Upper lobe of left lung (tissue), 6 donors: Measurements from ENCODE around the gene GORASP2. TPM values are rescaled to one million over a fixed set of nuclear protein-coding genes. Genes with fewer than 3 reads are reported as not detected.

Experiments
- ATAC-seq, 2 donors: fragments of 200-7000 bp; cut with Tn5 transposase; one replicate each; pipeline ENCODE4 v1.9.1; 2022; ENCODE audit warnings: mild to moderate bottlenecking in 2 of 2, moderate library complexity in 2 of 2; ENCODE audit not compliant: low FRiP score in 2 of 2
- DNase-seq, 2 donors: peaks; one replicate each; pipeline ENCODE4 v3.0.0-alpha.2; 2019 to 2020
- H3K27ac ChIP-seq, 4 donors: fragments of 200-600 bp; sonication (generic); one replicate each; pipeline ENCODE4 v1.5.1; 2016 to 2019
- H3K27me3 ChIP-seq, 4 donors: fragments of 200-600 bp; sonication (generic); one replicate each; pipeline ENCODE4 v1.5.1; 2017 to 2019
- H3K36me3 ChIP-seq, 4 donors: fragments of 200-600 bp; sonication (generic); one replicate each; pipeline ENCODE4 v1.5.1; 2016 to 2019
- H3K4me1 ChIP-seq, 4 donors: fragments of 200-600 bp; sonication (generic); one replicate each; pipeline ENCODE4 v1.5.1; 2018 to 2019
- H3K4me3 ChIP-seq, 4 donors: fragments of 200-600 bp; sonication (generic); one replicate each; pipeline ENCODE4 v1.5.1; 2017 to 2019; ENCODE audit warnings: mild to moderate bottlenecking in 2 of 4, moderate library complexity in 1 of 4
- H3K9me3 ChIP-seq, 4 donors: fragments of 200-600 bp; sonication (generic); one replicate each; pipeline ENCODE4 v1.5.1; 2018 to 2019
- CTCF ChIP-seq, 6 experiments: fragments of 450-650 bp in 4 of 6; fragments of 200-600 bp in 2 of 6; sonication (generic) in 2 of 6; IDR thresholded peaks; one replicate each; pipeline ENCODE4 v1.5.1; 2016 to 2019; ENCODE audit warnings: antibody characterized with exemption in 6 of 6
- EP300 ChIP-seq, 4 donors: sonication (generic); formaldehyde crosslinking; IDR thresholded peaks; one replicate each; pipeline ENCODE4 v1.5.1; 2017; ENCODE audit warnings: antibody characterized with exemption in 4 of 4, control low read depth in 2 of 4
- POLR2A ChIP-seq, 4 donors: fragments of 450-650 bp; IDR thresholded peaks; one replicate each; pipeline ENCODE4 v1.5.1; 2016 to 2017; ENCODE audit warnings: antibody characterized with exemption in 4 of 4, mild to moderate bottlenecking in 2 of 4
- POLR2AphosphoS5 ChIP-seq, 2 donors: sonication (generic); formaldehyde crosslinking; IDR thresholded peaks; one replicate each; pipeline ENCODE4 v1.5.1; 2017; ENCODE audit warnings: antibody characterized with exemption in 2 of 2
- WGBS, 2 donors: methylation state at CpG; one replicate each; pipeline ENCODE4 v1.1.5; 2017 to 2018; 5-methylcytosine and 5-hydroxymethylcytosine counted together
- total RNA-seq, 6 donors: library from RNA; depleted of rRNA in 4 of 6; stranded (reverse); fragments of >200 nt in 4 of 6; gene quantifications; one replicate each; pipeline versions ENCODE4 v1.1.0 to v1.2.1, GENCODE V29; 2016 to 2021
- donor health status: DM: no; HTN: no; CAD: no; lungs with moderate emphysema.
- donor health status: DM: no; HTN: yes; CAD: no; lungs with severe emphysema.

GORASP2 gene
- total RNA-seq, 6 donors from 2014 or later = 14.7 to 80.7 (median 59.5) TPM

GRCh38 chr2:170943041-170943440, 14.0 kb downstream of the GORASP2 start:
- Histone ChIP-seq H3K27me3 (no peaks in the 10 kb centered on the region), H3K4me1 (peaks cover 0 to 23% (median 7%) of the 10 kb centered on the region in 4 donors), H3K36me3 (no peaks in the 10 kb centered on the region), H3K9me3 (no peaks in the 10 kb centered on the region), H3K4me3 (no peak overlapping the region), H3K27ac (no peak overlapping the region)
- no peak for ATAC-seq
- TF ChIP-seq POLR2AphosphoS5 (IDR thresholded peaks at IDR 0.05) (no peak), EP300 (IDR thresholded peaks at IDR 0.05) (no peak), POLR2A (IDR thresholded peaks at IDR 0.05) (no peak), CTCF (IDR thresholded peaks at IDR 0.05) (no peak)
- WGBS, 2 donors = 94 to 95% methylated on average over 1 of the region's 1 CpG
- no peak for DNase-seq

GRCh38 chr2:170943596-170943995, 14.5 kb downstream of the GORASP2 start:
- TF ChIP-seq CTCF (IDR thresholded peaks at IDR 0.05) (no peak), POLR2AphosphoS5 (IDR thresholded peaks at IDR 0.05) (no peak), EP300 (IDR thresholded peaks at IDR 0.05) (no peak), POLR2A (IDR thresholded peaks at IDR 0.05) (no peak)
- Histone ChIP-seq H3K4me1 (peaks cover 0 to 22% (median 7%) of the 10 kb centered on the region in 4 donors), H3K27ac (no peak overlapping the region), H3K9me3 (no peaks in the 10 kb centered on the region), H3K4me3 (no peak overlapping the region), H3K36me3 (no peaks in the 10 kb centered on the region), H3K27me3 (no peaks in the 10 kb centered on the region)
- 78 to 90% methylated on average over 6 of the region's 6 CpGs for WGBS, 2 donors
- ATAC-seq = no peak
- no peak for DNase-seq

- Histone ChIP-seq H3K4me1 (peaks cover 0 to 12% (median 5%) of the 10 kb centered on the region in 4 donors), H3K36me3 (peaks cover 0 to 4% (median 2%) of the 10 kb centered on the region in 4 donors), H3K27ac (no peak overlapping the region), H3K4me3 (no peak overlapping the region), H3K27me3 (no peaks in the 10 kb centered on the region), H3K9me3 (no peaks in the 10 kb centered on the region)
- no peak for TF ChIP-seq EP300 (IDR thresholded peaks at IDR 0.05)
- no peak for TF ChIP-seq POLR2A (IDR thresholded peaks at IDR 0.05)
- no peak for TF ChIP-seq POLR2AphosphoS5 (IDR thresholded peaks at IDR 0.05)
- no peak for TF ChIP-seq CTCF (IDR thresholded peaks at IDR 0.05)
- ATAC-seq (no peak), DNase-seq (no peak)
- 95 to 100% methylated on average over 1 of the region's 1 CpG for WGBS, 2 donors
Measured at GRCh38 chr2:170944545-170944944, 15.5 kb downstream of the GORASP2 start.

- no peak overlapping the region for H3K4me3 ChIP-seq
- DNase-seq (no peak), ATAC-seq (no peak)
- WGBS, 2 donors = 81% methylated on average over 5 of the region's 5 CpGs
- TF ChIP-seq POLR2A (IDR thresholded peaks at IDR 0.05) (no peak), CTCF (IDR thresholded peaks at IDR 0.05) (no peak), POLR2AphosphoS5 (IDR thresholded peaks at IDR 0.05) (no peak)
- H3K36me3 ChIP-seq = peaks cover 26 to 51% (median 36%) of the 10 kb centered on the region in 4 donors
- no peaks in the 10 kb centered on the region for H3K4me1 ChIP-seq
- H3K27me3 ChIP-seq = no peaks in the 10 kb centered on the region
- H3K9me3 ChIP-seq = no peaks in the 10 kb centered on the region
- H3K27ac ChIP-seq = no peak overlapping the region
Measured at GRCh38 chr2:170949415-170949814, 20.4 kb downstream of the GORASP2 start.

GRCh38 chr2:170950221-170950761, 21.2 kb downstream of the GORASP2 start:
- peak in 1 of 2 donors; percentile 58 for ATAC-seq
- WGBS, 2 donors = 82 to 83% methylated on average over 4 of the region's 4 CpGs
- no peaks in the 10 kb centered on the region for H3K27me3 ChIP-seq
- TF ChIP-seq POLR2A (IDR thresholded peaks at IDR 0.05) (no peak), CTCF (IDR thresholded peaks at IDR 0.05) (no peak), POLR2AphosphoS5 (IDR thresholded peaks at IDR 0.05) (no peak), EP300 (IDR thresholded peaks at IDR 0.05) (no peak)
- H3K36me3 ChIP-seq = peaks cover 34 to 60% (median 45%) of the 10 kb centered on the region in 4 donors
- no peak overlapping the region for H3K4me3 ChIP-seq
- no peaks in the 10 kb centered on the region for H3K4me1 ChIP-seq
- H3K9me3 ChIP-seq = no peaks in the 10 kb centered on the region
- no peak for DNase-seq
- peak overlapping the region in 1 of 4 donors; percentile 20 for H3K27ac ChIP-seq
